ELF-1 (cell line): ENCODE measurements around the gene RNF4.
A peak's percentile ranks its signal among the peaks of the same experiment; 100 is the strongest.
"Not testable (repeated sequence)": the region's sequence is repeated elsewhere in the genome, so short reads cannot be mapped to it uniquely, and the experiment has no call there.

Source experiments
- DNase-seq: peaks from one replicate; pipeline ENCODE4 v3.0.0-alpha.2; 2016; ENCODE audit warnings: low read depth, low spot score

Gene RNF4

DNA sequence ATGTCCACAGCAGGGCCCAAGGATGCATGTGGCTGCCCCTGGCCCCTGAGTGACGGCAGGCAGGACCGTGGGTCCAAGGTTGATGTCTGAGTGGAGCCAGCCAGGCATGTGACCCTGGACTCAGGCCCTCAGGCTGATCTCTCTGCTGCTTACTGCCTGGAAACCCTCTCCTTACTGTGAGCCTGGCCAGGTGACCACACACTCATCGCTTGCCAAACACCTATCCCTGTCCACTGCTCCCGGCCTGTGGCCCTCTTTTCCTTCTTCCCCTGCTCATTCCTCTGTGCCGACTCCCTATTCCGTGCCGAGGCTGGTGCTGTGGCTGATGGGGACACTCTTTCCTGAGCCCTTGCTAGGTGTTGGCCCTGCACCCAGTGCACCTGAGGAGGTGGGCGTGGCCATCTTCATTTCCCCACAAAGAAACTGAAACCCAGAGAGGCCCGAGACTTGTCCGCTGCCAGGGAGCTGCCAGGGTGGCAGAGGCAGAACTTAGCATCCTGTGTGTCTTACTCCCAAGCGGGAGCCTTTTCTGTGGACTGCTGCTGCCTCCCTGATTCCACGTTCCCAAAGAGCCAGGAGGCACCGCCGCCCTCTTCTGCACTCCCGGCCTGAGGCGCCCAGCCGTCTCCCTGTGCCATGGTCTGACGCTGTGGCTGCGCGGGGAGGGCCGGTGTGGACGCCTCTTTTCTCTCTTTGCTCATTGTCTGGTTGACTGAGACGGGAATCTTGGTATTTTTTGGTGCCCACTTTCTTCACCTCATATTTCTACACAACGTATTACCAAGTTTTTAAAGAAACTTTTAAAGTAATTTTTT, 11.2 kb upstream of the RNF4 start:
- no peak for DNase-seq

DNA sequence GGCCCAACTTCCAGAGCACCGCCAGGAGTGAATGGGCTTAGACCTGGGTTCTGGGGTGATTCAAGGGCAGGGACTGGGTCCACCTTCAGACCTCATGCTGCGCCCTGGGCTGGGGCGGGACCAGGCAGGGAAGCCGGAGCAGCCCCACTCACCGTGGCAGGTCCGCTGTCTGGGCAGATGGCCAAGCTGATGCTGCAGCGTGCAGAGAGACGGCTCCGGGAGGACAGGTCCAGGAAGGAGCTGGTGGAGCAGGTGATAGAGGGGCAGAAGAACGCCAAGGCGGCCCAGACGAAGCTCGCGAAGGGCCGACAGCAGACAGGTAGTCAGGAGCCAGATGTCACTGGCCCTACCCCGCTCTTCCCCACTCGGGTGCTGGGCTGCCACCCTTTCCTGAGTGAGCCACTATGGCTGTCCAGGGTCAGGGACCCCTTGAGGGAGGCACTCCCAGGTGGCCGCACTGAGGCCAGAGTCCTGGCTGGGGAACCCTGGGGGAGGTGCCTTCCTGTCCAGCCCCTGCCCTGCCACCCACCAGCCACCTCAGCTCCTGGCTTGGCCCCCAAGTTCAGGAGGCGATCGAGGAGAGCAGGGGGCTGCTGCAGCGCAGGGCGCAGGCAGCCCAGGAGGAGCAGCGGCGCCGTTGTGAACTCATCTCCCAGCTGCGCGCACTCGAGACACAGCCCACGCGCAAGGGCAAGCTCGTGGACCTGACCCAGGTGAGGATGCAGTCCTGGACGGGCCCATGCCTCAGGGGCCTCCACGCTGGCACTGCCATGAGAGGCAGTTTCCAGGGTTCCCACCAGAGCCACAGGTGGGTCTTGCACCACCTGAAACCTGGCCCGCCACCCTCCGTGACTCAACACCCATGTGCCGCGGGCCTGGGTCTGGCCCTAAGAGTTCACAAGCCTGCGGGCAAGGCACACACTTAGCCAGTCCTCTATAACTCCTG, 10.1 kb upstream of the RNF4 start:
- no peak for DNase-seq

DNA sequence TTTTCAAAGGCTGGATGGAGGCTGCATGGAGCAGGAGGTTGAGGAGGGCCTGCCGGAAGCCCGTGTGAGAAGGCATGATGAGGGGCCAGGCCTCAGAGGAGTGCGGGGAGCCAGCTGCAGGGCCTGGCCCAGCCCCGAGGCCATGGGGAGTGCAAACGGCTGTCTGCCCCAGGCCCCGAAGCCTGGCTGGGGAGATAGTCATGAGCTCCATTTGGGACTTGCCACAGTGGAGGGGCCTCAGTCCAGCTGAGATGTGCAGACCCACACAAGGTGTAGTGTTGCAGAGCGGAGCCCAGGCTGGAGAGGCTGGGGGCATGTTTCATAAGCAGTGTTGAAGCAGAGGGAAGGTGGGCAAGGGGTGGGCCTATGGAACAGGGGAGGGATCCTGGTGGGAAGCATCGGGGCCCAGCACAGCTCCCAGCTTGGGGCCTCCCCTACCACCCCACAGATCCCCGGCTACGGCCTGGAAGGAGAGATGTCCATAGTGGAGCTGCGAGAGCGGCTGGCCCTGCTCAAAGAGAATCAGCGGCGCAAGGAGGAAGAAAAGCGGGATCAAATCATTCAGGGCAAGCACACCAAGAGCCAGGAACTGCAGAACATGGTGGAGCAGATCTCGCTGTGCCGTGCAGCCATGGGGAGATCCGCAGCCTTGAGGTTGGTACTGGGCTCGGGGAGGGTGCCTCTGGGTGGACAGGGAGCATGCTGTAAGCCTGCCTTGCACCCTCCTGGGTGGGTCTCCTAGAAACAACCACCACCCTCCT, 9.1 kb upstream of the RNF4 start:
- DNase-seq: no peak

DNA sequence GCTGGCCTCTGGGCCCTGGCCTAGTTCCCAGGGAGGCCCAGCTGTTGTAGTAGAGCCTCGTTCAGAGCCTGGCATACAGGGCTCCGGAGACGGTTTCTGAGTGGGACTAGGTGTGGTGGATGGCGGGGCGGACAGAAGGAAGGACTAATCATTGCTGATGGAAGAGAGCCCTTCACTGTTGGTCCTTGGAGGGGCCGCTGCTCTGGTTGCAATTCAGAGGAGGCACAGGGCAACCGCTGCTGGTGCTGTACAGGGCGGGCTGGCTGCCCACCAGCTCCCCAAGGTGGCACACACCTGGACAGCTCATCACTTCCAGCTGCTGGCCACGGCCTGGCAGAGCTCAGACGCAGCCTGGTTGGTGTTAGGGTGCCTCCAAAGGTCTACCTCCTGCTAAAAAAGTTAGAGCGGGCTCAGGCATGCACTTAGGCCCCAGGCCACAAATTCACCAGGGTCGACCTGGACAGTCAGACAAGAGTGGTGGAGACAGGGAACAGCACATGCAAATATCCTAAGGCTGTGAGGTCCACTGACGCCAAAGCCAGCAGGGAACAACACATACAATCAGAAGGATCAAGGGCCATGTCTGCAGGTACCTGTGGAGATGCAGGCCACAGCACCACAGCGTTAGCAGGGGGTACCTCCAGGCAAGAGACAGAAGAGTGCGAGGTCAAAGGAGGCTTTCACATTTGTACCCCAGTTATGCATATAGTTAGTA, 7.5 kb upstream of the RNF4 start:
- DNase-seq: peak; percentile 79

DNA sequence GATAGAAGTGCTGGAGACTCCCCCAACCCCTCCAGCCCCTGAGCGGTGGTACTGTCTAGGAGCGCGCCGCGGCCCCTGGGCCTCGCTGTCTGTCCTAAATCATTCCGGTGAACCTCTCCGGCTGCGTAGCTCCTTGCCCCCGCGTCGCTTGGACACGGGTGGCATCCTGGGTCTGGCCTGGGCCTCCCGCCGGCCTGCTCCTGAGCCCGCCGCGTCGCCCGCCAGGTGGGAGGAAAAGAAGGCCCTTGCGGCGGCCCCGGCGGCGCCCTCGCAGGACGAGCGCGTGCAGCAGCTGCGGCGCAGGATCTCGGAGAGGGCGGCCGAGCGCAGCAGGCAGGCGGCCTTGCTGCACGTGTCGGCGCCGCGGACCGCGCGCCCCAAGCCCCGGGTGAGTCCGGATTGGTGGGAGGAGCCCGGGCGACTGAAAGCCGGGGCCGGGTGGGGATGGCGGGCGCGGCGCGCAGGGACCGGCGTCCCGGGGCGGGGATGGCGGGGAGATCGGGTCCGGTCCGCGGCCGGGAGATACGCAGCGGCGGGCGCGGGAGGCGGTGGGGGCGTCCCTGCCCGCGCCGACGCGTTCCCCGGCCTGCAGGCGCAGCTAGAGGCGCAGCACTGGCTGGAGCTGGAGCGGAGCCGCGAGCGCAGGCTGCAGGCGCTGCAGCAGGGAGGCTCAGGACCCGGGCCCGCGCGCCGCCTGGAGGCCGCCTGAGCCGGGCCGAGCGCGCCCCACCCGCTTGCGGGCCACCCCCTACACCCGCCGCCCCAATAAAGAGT, 6.5 kb upstream of the RNF4 start:
- peak; percentile 66 for DNase-seq

DNA sequence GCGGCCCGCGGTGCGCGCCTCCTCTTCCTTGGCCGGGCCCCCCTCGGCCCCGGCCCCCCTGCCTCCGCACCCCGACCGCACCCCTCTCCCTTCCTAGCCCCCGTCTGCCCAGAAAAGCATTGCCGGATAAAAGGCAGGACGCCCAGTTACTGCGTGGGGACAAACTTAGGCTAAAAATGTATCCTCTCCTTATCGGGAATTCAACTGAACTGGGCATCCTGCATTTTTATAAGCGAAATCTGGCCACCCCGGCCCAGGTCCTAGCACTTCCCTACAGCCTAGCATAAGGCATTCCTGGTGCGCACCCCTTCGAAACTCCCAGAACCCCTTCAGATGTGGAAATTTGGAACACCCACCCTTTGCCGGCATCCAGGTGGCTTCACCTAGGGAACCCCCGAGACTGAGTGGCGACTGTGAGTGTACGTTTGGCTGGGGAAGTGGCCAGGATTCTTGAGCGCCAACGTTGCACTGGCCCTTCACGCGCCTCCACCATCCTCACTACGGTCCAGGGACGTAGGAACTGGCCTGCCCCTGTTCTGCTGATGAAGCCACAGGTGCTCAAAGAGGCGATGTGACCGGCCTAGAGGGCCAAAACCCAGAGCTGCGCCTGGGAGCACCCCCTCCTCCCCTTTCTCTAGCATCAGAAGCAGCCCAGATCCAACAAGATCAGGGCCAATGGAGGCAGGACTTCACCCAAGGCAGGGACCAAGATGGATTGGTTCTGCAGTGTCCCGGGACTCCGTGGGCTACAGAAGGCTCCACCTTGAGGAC, 5.7 kb upstream of the RNF4 start:
- DNase-seq: peak; percentile 23

DNA sequence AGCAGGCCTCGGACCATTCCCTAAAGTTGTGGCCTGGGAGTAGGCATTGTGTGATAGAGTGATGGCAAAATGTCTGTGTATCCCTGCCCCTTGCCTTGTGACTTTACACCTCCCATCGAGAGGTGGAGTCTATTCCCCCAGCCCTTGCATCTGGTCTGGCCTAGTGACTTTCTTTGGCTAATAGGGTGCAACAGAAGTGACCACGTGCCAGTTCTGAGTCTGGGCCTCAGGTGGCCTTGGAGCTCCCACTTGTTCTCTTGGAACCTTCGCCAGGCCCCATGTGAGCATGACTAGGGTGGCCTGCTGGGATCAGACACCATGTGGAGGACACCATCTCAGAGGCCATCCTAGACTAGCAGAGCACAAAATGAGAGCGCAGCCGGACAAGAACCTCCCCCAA, 3.9 kb upstream of the RNF4 start:
- DNase-seq: no peak

DNA sequence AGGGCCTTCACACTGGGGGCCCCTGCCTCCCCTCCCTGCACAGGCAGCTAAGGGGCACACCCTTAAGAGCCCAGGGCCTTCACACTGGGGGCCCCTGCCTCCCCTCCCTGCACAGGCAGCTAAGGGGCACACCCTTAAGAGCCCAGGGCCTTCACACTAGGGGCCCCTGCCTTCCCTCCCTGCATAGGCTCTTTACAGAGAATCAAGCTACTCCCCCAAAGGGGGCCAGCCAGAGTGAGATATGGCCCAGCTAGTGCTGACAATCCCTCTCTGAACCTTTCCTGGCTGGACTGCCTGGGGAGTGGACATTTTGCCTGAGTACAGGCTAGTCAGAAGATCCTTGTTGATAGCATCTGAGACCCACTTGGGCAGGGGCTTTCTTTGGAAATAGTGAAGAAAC, 3.4 kb upstream of the RNF4 start:
- not testable (repeated sequence) for DNase-seq

DNA sequence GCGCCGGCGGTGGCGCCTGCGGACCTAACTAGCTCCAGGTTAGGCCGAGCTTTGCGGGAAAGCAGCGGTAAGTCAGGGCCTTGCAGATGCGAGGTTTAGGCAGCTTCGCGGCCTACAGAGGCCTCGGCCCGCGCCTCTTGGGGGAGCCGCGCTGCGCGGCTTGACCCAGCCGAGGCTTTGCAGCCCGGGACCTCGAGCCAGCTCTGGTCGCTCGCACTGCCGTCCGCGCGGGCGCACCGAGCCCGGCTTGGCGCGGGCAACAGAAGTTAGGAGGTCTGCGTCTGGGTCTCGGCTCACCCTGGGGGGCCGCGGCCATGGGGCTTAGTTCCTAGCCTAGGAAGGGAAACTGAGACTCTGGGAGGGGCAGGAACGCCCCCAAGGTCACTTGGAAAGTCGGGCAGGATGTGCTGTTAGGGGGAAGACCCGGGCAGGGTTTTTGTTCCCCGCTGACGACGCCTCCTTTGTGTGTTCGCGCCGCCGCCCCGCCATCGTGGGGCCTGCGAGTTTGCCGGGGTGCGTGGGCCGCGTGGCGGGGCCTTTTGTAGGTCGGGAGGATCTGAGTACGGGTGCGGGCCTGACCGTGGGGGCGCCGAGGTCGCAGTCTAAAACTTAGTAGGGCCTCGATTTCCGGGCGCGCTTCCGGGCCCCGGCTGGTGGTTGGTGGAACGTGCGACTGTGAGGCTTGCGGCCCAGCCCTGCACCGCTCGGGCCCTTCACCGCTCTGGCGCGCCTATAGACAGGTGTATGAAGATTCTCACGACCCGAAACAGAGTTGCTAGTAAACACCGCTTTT, 482 bp downstream of the RNF4 start:
- peak; percentile 58 for DNase-seq

DNA sequence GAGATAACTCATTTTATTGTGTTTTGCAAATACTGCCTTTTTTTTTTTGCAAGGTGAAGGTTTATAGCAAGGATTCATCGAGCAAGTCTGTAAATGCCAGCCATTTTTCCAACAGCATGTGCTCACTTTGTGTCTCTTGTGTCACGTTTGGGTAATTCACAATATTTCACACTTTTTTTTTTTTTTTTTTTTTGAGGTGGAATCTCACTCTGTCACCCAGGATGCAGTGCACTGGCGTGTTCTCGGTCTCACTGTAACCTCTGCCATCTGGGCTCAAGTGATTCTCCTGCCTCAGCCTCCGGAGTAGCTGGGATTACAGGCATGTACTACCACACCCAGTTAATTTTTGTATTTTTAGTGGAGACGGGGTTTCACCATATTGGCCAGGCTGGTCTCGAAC, 1.9 kb downstream of the RNF4 start:
- no peak for DNase-seq

DNA sequence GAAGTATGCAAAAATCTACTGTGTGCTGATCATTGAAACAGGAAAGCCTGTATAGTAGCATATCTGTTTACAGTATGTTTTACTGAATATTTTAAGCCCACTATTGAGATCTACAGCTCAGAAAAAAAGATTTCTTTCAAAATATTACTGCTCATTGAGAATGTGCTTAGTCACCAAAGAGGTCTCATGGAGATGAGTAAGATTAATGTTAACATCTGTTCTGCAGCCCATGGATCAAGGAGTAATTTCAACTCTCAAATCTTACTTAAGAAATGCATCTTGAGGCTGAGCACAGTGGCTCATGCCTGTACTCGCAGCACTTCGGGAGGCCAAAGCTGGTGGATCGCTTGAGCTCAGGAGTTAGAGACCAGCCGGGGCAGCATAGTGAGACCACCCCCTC, 3.3 kb downstream of the RNF4 start:
- DNase-seq: no peak

DNA sequence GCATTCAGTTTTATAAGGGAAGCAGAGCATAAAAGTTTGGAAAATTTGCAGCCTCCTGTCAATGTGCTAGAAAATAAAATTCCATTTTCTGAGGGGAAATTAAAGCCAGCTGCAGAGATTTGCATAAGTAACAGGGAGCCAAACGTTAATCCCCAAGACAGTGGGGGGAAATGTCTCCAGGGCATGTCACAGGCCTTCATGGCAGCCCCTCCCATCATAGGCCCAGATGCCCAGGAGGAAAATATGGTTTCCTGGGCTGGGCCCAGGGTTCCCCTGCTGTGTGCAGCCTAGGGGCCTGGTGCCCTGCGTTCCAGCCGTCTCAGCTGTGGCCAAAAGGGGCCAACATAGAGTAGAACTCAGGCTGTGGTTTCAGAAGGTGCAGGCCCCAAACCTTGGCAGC, 9.3 kb downstream of the RNF4 start:
- peak; percentile 35 for DNase-seq

DNA sequence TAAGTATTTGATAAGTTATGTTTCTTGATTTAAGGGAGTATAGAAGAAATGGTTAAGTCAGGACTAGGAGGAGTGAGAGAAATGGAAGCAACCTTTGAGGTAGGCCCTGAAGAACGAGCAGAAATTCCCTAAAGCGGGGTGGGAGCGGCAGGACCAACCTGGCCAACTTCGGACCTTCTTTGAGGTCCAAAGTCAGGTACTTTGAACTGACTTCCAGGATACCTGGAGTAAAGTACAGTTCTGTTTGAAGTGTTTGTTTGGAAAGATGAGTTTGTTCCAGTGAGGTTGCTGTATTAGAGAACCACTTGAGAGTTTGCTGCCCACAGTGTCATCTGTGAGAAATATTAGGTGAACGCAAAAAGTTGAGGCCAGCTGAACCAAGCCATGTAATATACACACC, 11.7 kb downstream of the RNF4 start:
- no peak for DNase-seq

DNA sequence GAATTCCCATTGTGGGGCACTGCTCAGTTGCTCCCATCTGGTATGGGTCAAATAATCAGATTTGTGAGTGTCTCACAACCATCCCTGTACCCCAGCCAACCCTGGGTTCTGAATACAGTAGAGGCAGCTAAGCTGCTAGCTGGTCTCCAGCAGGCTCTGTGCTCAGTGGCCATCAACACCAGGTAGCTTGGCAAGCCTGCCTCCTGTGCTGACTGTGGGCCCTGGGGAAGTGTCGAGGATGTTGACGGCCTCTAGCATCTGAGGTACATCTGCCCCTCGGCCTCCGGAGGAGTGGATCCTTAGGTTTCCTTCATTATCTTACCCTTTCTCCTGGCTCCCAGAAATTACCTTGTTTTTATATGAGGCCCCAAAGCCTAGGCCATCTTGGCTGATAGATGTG, 13.3 kb downstream of the RNF4 start:
- DNase-seq: no peak

DNA sequence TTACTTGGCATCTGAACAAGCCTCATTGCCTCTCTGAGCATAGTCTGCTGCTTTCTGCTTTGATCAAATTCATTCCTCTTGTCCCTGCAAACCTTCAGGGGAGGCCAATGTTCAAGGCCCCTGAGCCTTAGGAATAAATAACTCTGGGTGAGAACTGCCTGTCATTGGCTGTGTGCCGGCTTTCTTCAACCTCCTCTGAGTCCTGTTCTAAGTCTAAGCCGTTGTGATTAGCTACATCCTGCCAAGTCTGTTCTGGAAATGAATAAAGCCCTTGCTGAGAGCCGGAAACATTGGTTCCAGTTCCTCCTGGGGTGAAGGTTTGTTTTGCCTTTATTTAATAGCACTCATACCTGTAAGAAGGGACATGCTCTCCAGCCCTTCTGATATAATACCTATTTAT, 13.8 kb downstream of the RNF4 start:
- DNase-seq: no peak

DNA sequence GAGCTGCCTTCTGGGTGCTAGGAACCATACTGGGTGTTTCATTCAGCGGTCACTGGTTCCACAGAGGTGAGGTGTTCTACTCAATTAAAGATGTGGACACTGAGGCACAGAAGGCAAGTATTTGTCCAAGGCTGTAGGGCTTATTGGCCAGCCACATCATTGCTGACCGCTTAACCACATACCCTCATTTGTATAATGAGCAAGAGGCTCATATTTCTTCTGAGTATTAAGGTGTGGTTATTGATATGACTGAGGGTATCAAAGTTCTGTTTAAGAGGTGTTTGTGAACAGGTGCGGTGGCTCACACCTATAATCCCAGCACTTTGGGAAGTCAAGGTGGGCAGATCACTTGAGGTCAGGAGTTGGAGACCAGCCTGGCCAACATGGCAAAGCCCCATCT, 14.3 kb downstream of the RNF4 start:
- DNase-seq: no peak

DNA sequence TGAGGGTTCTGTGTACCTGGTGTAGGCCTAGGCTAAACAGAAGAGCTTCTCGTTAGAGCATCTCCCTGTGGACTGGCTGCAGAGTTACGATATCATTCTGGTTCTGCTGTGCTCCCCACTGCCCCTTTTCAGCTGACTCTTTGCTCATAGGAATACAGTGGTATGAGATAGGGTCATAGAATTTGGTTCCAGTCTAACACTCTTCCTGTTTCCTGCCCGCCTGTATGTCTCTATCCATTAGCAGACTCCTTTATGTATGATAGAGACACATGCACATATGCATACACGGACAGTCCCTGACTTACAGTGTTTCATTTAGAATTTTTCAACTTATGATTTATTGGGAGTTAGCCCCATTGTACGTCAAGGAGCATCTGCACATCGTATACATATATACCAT, 15.3 kb downstream of the RNF4 start:
- DNase-seq: no peak

DNA sequence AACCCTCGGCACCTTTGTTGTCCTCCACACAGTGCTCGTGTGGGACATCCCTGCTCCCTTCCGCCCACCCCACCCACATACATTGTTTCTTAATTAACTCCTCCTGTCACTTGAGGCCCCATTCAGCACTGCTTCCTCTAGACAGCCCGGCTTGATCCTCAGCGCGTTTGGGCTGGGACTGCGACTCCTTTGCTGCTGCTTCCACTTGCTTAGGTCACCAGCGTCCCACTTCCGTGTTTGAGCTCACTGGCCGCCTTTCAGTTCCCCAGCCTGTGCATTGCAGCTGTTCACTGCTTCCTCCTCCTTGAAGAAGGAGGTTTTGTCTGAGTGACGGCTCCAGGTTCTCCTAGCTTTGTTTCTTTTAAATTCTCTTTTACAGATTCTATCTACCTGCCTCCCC, 16.1 kb downstream of the RNF4 start:
- DNase-seq: no peak

DNA sequence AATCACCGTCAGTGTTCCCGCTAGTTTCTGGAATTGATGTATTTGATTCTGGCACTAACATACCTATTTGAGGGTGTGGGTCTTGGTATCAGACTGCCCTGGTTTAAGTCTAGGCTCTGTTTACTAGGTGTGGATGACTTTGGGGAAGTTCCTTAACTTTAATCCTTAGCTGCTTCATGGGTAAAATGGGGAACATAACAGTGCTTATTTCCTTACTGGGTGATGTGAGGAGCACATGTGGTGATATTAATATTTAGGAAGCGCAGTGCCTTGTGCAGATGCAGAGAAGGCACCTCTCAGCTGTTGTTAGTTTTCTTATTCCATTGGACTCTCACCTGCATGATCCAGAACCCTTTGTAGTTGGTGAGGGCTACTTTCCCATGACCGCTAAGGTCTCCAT, 17.1 kb downstream of the RNF4 start:
- DNase-seq: no peak
